GM23338 (cell line): ENCODE results near the gene PLIN5. TPM values are rescaled to one million over a fixed set of nuclear protein-coding genes. Genes with fewer than 3 reads are reported as not detected.

Experiments used
- ATAC-seq: fragments of 200-7000 bp; cut with Tn5 transposase; 3 replicates; pipeline ENCODE4 v1.9.1; 2020
- DNase-seq: peaks from one replicate; pipeline ENCODE4 v3.0.0-alpha.2; 2015; ENCODE audit warnings: low spot score
- H2AFZ ChIP-seq: fragments of 200-600 bp; sonication (generic); 2 replicates; pipeline ENCODE4 v1.8.0; 2016; ENCODE audit warnings: antibody characterized with exemption, mild to moderate bottlenecking, moderate library complexity
- H3F3A ChIP-seq: fragments of 200-600 bp; sonication (generic); replicated peaks from 2 replicates; pipeline ENCODE4 v1.8.0; 2017; ENCODE audit warnings: antibody characterized with exemption, mixed run types, low read depth
- H3K27ac ChIP-seq: fragments of 200-600 bp; sonication (generic); 2 replicates; pipeline ENCODE4 v1.6.1; 2016; ENCODE audit warnings: low read depth
- H3K27me3 ChIP-seq: fragments of 200-600 bp; sonication (generic); 2 replicates; pipeline ENCODE4 v1.8.0; 2016; ENCODE audit warnings: mild to moderate bottlenecking, mixed run types, moderate library complexity; ENCODE audit not compliant: insufficient read depth
- H3K36me3 ChIP-seq: fragments of 200-600 bp; sonication (generic); 2 replicates; pipeline ENCODE4 v1.8.0; 2016; ENCODE audit warnings: mild to moderate bottlenecking; ENCODE audit not compliant: insufficient read depth
- H3K4me1 ChIP-seq: fragments of 200-600 bp; sonication (generic); 2 replicates; pipeline ENCODE4 v1.8.0; 2016; ENCODE audit warnings: mild to moderate bottlenecking, moderate library complexity; ENCODE audit not compliant: insufficient read depth
- H3K4me2 ChIP-seq: fragments of 200-600 bp; sonication (generic); 2 replicates; pipeline ENCODE4 v1.7.1; 2017; ENCODE audit warnings: mixed run types
- H3K4me3 ChIP-seq: fragments of 200-600 bp; sonication (generic); 2 replicates; pipeline ENCODE4 v1.6.1; 2016; ENCODE audit warnings: mixed run types
- H3K79me2 ChIP-seq: fragments of 200-600 bp; sonication (generic); replicated peaks from 2 replicates; pipeline ENCODE4 v1.8.0; 2017; ENCODE audit warnings: mild to moderate bottlenecking; ENCODE audit not compliant: insufficient read depth
- H3K9me2 ChIP-seq: fragments of 200-600 bp; sonication (generic); 2 replicates; pipeline ENCODE4 v1.8.0; 2017; ENCODE audit not compliant: insufficient read depth
- H4K20me1 ChIP-seq: fragments of 200-600 bp; sonication (generic); replicated peaks from 2 replicates; pipeline ENCODE4 v1.8.0; 2017; ENCODE audit warnings: mild to moderate bottlenecking; ENCODE audit not compliant: insufficient read depth
- H3K27ac Mint-ChIP-seq: 2 replicates; pipeline ENCODE4 v1.8.0; 2020; ENCODE audit warnings: inconsistent platforms, mild to moderate bottlenecking, moderate library complexity, mixed read lengths
- H3K27me3 Mint-ChIP-seq: 3 replicates; pipeline ENCODE4 v1.8.0; 2022; ENCODE audit warnings: low read depth, mild to moderate bottlenecking, moderate library complexity, mixed read lengths, inconsistent platforms; ENCODE audit not compliant: insufficient read depth, poor library complexity
- H3K36me3 Mint-ChIP-seq: 3 replicates; pipeline ENCODE4 v1.8.0; 2021; ENCODE audit warnings: low read depth, mild to moderate bottlenecking, inconsistent platforms, moderate library complexity, mixed read lengths
- H3K4me1 Mint-ChIP-seq: 3 replicates; pipeline ENCODE4 v1.8.0; 2020; ENCODE audit warnings: mild to moderate bottlenecking, inconsistent platforms, mixed read lengths
- H3K4me3 Mint-ChIP-seq: 3 replicates; pipeline ENCODE4 v1.8.0; 2021; ENCODE audit warnings: moderate library complexity, mild to moderate bottlenecking, inconsistent platforms, mixed read lengths
- H3K9me3 Mint-ChIP-seq: 3 replicates; pipeline ENCODE4 v1.8.0; 2020; ENCODE audit warnings: moderate library complexity, mild to moderate bottlenecking, inconsistent platforms, mixed read lengths
- CREB1 ChIP-seq: fragments of 250-450 bp; sonication (Bioruptor Pico); IDR thresholded peaks from 2 replicates; pipeline ENCODE4 v1.5.0; 2020; ENCODE audit warnings: low read depth, mild to moderate bottlenecking, moderate library complexity
- EZH2 ChIP-seq: fragments of 200-600 bp; sonication (generic); IDR thresholded peaks from one replicate; pipeline ENCODE4 v1.8.0; 2017; ENCODE audit warnings: antibody characterized with exemption, mild to moderate bottlenecking, low read depth; ENCODE audit not compliant: unreplicated experiment
- EZH2phosphoT487 ChIP-seq: fragments of 200-600 bp; sonication (generic); IDR thresholded peaks from one replicate; pipeline ENCODE4 v1.8.1; 2018; ENCODE audit warnings: antibody characterized with exemption; ENCODE audit not compliant: unreplicated experiment
- JUNB ChIP-seq: IDR thresholded peaks from one replicate; pipeline ENCODE4 v1.6.1; 2016; ENCODE audit warnings: antibody characterized with exemption; ENCODE audit not compliant: unreplicated experiment
- NANOG ChIP-seq: IDR thresholded peaks from 2 replicates; pipeline ENCODE4 v1.6.1; 2016; ENCODE audit warnings: antibody characterized with exemption, borderline replicate concordance
- POLR2AphosphoS5 ChIP-seq: IDR thresholded peaks from 2 replicates; pipeline ENCODE4 v1.6.1; 2016; ENCODE audit warnings: antibody characterized with exemption, low read depth
- STAT1 ChIP-seq: IDR thresholded peaks from one replicate; pipeline ENCODE4 v1.6.1; 2016; ENCODE audit warnings: antibody characterized with exemption; ENCODE audit not compliant: unreplicated experiment
- ZNF114 ChIP-seq: fragments of 250-450 bp; sonication (Bioruptor Pico); IDR thresholded peaks from 2 replicates; pipeline ENCODE4 v1.5.0; 2020; ENCODE audit warnings: mild to moderate bottlenecking, moderate library complexity
- ZNF331 ChIP-seq: fragments of 250-450 bp; sonication (Bioruptor Pico); IDR thresholded peaks from 2 replicates; pipeline ENCODE4 v1.5.0; 2020; ENCODE audit warnings: low read depth, mild to moderate bottlenecking, moderate library complexity
- polyA plus RNA-seq: library from polyadenylated mRNA; unstranded; fragments of >200 nt; fragmentation: Nextera tagmentation; extraction: Ambion mirVana; gene quantifications from 2 replicates; pipeline ENCODE4 v1.2.1, GENCODE V29; 2016
- total RNA-seq: library from RNA; depleted of rRNA; stranded (reverse); fragments of >200 nt; shearing (Covaris generic); gene quantifications from 2 replicates; pipeline ENCODE4 v1.2.3, GENCODE V29; 2014
- TF ChIP-seq, protein P1 (sequence below): fragments of 250-450 bp; sonication (Bioruptor Pico); IDR thresholded peaks from 2 replicates; pipeline ENCODE4 v1.5.0; 2020; ENCODE audit warnings: mild to moderate bottlenecking, moderate library complexity
- TF ChIP-seq, protein P2 (sequence below), 2 experiments: fragments of 200-600 bp in 1 of 2; sonication (generic) in 1 of 2; conservative IDR thresholded peaks; 2 replicates each; pipeline versions ENCODE4 v1.5.1 to v1.6.1; 2016 to 2017; ENCODE audit warnings: antibody characterized with exemption in 2 of 2, low read depth in 2 of 2, mild to moderate bottlenecking in 2 of 2, moderate library complexity in 1 of 2
- TF ChIP-seq, protein P3 (sequence below): IDR thresholded peaks from one replicate; pipeline ENCODE4 v1.6.1; 2018; ENCODE audit warnings: antibody characterized with exemption; ENCODE audit not compliant: unreplicated experiment
- TF ChIP-seq, protein P4 (sequence below): IDR thresholded peaks from 2 replicates; pipeline ENCODE4 v1.6.1; 2016; ENCODE audit warnings: antibody characterized with exemption

The PLIN5 gene
- total and polyA plus RNA-seq, 2 experiments from 2014 or later, result 1.9 to 3.5 TPM

DNA sequence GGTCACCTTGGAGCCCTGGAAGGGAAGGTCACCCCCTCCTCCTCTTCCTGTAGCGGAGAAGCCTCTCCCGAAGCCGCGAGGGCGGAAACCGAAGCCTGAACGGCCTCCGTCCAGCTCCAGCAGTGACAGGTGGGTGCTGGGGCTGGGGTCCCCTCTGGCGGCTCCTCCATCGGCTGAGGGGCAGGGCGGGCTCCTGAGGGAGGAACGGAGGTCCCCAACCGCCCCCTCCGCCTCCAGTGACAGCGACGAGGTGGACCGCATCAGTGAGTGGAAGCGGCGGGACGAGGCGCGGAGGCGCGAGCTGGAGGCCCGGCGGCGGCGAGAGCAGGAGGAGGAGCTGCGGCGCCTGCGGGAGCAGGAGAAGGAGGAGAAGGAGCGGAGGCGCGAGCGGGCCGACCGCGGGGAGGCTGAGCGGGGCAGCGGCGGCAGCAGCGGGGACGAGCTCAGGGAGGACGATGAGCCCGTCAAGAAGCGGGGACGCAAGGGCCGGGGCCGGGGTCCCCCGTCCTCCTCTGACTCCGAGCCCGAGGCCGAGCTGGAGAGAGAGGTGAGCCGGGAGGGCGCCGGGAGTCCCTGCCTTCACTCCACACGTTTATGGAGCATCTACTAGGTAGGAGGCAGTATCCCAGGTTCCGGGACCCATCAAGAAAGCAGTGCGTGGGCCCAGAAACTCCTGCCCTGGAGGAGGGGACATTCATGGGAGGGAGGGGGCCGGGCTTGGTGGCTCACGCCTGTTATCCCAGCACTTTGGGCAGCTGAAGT, 40.9 kb downstream of the PLIN5 start:
- Histone ChIP-seq H3K79me2 (no peaks in the 10 kb centered on the region), H4K20me1 (no peaks in the 10 kb centered on the region; the same call in 1 of the 2 replicates), H3K4me2 (no peak overlapping the region), H2AFZ (no peak overlapping the region), H3K36me3 (peaks cover 21% of the 10 kb centered on the region; the same call in 1 of the 2 replicates), H3F3A (0 out of 2 replicates have a peak, but pooled peaks cover 9% of the 10 kb centered on the region), H3K27ac (no peak overlapping the region), H3K9me2 (no peaks in the 10 kb centered on the region), H3K4me3 (no peak overlapping the region), H3K27me3 (no peaks in the 10 kb centered on the region), H3K4me1 (no peaks in the 10 kb centered on the region)
- peaks cover 35% of the 10 kb centered on the region for H3K36me3 Mint-ChIP-seq
- H3K4me3 Mint-ChIP-seq, result no peak overlapping the region
- H3K4me1 Mint-ChIP-seq, result no peaks in the 10 kb centered on the region
- H3K9me3 Mint-ChIP-seq, result no peaks in the 10 kb centered on the region
- no peak for DNase-seq
- TF ChIP-seq EZH2 (no peak), EZH2phosphoT487 (no peak), ZNF331 (no peak), STAT1 (no peak), ZNF114 (CRISPR knock-in tag) (no peak), JUNB (no peak), CREB1 (CRISPR knock-in tag) (no peak), POLR2AphosphoS5 (no peak), NANOG (no peak)
- TF ChIP-seq, protein P1, sequence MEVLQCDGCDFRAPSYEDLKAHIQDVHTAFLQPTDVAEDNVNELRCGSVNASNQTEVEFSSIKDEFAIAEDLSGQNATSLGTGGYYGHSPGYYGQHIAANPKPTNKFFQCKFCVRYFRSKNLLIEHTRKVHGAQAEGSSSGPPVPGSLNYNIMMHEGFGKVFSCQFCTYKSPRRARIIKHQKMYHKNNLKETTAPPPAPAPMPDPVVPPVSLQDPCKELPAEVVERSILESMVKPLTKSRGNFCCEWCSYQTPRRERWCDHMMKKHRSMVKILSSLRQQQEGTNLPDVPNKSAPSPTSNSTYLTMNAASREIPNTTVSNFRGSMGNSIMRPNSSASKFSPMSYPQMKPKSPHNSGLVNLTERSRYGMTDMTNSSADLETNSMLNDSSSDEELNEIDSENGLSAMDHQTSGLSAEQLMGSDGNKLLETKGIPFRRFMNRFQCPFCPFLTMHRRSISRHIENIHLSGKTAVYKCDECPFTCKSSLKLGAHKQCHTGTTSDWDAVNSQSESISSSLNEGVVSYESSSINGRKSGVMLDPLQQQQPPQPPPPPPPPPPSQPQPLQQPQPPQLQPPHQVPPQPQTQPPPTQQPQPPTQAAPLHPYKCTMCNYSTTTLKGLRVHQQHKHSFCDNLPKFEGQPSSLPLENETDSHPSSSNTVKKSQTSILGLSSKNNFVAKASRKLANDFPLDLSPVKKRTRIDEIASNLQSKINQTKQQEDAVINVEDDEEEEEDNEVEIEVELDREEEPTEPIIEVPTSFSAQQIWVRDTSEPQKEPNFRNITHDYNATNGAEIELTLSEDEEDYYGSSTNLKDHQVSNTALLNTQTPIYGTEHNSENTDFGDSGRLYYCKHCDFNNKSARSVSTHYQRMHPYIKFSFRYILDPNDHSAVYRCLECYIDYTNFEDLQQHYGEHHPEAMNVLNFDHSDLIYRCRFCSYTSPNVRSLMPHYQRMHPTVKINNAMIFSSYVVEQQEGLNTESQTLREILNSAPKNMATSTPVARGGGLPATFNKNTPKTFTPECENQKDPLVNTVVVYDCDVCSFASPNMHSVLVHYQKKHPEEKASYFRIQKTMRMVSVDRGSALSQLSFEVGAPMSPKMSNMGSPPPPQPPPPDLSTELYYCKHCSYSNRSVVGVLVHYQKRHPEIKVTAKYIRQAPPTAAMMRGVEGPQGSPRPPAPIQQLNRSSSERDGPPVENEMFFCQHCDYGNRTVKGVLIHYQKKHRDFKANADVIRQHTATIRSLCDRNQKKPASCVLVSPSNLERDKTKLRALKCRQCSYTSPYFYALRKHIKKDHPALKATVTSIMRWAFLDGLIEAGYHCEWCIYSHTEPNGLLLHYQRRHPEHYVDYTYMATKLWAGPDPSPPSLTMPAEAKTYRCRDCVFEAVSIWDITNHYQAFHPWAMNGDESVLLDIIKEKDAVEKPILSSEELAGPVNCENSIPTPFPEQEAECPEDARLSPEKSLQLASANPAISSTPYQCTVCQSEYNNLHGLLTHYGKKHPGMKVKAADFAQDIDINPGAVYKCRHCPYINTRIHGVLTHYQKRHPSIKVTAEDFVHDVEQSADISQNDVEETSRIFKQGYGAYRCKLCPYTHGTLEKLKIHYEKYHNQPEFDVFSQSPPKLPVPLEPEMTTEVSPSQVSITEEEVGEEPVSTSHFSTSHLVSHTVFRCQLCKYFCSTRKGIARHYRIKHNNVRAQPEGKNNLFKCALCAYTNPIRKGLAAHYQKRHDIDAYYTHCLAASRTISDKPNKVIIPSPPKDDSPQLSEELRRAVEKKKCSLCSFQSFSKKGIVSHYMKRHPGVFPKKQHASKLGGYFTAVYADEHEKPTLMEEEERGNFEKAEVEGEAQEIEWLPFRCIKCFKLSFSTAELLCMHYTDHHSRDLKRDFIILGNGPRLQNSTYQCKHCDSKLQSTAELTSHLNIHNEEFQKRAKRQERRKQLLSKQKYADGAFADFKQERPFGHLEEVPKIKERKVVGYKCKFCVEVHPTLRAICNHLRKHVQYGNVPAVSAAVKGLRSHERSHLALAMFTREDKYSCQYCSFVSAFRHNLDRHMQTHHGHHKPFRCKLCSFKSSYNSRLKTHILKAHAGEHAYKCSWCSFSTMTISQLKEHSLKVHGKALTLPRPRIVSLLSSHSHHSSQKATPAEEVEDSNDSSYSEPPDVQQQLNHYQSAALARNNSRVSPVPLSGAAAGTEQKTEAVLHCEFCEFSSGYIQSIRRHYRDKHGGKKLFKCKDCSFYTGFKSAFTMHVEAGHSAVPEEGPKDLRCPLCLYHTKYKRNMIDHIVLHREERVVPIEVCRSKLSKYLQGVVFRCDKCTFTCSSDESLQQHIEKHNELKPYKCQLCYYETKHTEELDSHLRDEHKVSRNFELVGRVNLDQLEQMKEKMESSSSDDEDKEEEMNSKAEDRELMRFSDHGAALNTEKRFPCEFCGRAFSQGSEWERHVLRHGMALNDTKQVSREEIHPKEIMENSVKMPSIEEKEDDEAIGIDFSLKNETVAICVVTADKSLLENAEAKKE (CRISPR knock-in tag), result no peak
- TF ChIP-seq, protein P2, sequence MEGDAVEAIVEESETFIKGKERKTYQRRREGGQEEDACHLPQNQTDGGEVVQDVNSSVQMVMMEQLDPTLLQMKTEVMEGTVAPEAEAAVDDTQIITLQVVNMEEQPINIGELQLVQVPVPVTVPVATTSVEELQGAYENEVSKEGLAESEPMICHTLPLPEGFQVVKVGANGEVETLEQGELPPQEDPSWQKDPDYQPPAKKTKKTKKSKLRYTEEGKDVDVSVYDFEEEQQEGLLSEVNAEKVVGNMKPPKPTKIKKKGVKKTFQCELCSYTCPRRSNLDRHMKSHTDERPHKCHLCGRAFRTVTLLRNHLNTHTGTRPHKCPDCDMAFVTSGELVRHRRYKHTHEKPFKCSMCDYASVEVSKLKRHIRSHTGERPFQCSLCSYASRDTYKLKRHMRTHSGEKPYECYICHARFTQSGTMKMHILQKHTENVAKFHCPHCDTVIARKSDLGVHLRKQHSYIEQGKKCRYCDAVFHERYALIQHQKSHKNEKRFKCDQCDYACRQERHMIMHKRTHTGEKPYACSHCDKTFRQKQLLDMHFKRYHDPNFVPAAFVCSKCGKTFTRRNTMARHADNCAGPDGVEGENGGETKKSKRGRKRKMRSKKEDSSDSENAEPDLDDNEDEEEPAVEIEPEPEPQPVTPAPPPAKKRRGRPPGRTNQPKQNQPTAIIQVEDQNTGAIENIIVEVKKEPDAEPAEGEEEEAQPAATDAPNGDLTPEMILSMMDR (conservative IDR thresholded peaks at IDR 0.05; ENCODE audit: low read depth in 2 of 2), result no peak
- TF ChIP-seq, protein P3, sequence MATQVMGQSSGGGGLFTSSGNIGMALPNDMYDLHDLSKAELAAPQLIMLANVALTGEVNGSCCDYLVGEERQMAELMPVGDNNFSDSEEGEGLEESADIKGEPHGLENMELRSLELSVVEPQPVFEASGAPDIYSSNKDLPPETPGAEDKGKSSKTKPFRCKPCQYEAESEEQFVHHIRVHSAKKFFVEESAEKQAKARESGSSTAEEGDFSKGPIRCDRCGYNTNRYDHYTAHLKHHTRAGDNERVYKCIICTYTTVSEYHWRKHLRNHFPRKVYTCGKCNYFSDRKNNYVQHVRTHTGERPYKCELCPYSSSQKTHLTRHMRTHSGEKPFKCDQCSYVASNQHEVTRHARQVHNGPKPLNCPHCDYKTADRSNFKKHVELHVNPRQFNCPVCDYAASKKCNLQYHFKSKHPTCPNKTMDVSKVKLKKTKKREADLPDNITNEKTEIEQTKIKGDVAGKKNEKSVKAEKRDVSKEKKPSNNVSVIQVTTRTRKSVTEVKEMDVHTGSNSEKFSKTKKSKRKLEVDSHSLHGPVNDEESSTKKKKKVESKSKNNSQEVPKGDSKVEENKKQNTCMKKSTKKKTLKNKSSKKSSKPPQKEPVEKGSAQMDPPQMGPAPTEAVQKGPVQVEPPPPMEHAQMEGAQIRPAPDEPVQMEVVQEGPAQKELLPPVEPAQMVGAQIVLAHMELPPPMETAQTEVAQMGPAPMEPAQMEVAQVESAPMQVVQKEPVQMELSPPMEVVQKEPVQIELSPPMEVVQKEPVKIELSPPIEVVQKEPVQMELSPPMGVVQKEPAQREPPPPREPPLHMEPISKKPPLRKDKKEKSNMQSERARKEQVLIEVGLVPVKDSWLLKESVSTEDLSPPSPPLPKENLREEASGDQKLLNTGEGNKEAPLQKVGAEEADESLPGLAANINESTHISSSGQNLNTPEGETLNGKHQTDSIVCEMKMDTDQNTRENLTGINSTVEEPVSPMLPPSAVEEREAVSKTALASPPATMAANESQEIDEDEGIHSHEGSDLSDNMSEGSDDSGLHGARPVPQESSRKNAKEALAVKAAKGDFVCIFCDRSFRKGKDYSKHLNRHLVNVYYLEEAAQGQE, result no peak
- TF ChIP-seq, protein P4, sequence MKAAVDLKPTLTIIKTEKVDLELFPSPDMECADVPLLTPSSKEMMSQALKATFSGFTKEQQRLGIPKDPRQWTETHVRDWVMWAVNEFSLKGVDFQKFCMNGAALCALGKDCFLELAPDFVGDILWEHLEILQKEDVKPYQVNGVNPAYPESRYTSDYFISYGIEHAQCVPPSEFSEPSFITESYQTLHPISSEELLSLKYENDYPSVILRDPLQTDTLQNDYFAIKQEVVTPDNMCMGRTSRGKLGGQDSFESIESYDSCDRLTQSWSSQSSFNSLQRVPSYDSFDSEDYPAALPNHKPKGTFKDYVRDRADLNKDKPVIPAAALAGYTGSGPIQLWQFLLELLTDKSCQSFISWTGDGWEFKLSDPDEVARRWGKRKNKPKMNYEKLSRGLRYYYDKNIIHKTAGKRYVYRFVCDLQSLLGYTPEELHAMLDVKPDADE, result no peak
- no peak overlapping the region for H3K27ac Mint-ChIP-seq
- no peaks in the 10 kb centered on the region for H3K27me3 Mint-ChIP-seq
- no peak for ATAC-seq
